Suprapubic skin (tissue), 4 donors: ENCODE measurements around the gene RBM41. TPM values are rescaled to one million over a fixed set of nuclear protein-coding genes. Genes with fewer than 3 reads are reported as not detected.
A peak's percentile ranks its signal among the peaks of the same experiment; 100 is the strongest.

ENCODE experiments used
- DNase-seq, 2 donors: peaks; one replicate each; pipeline ENCODE4 v3.0.0-alpha.2; 2019; ENCODE audit warnings: low spot score in 2 of 2
- H3K27ac ChIP-seq: fragments of 200-600 bp; sonication (generic); one replicate; pipeline ENCODE4 v1.5.1; 2019
- H3K27me3 ChIP-seq: fragments of 200-600 bp; sonication (generic); one replicate; pipeline ENCODE4 v1.5.1; 2019
- H3K36me3 ChIP-seq: fragments of 200-600 bp; sonication (generic); one replicate; pipeline ENCODE4 v1.5.1; 2019
- H3K4me1 ChIP-seq: fragments of 200-600 bp; sonication (generic); one replicate; pipeline ENCODE4 v1.5.1; 2019
- H3K4me3 ChIP-seq: fragments of 200-600 bp; sonication (generic); one replicate; pipeline ENCODE4 v1.5.1; 2019; ENCODE audit warnings: mild to moderate bottlenecking
- H3K9me3 ChIP-seq: fragments of 200-600 bp; sonication (generic); one replicate; pipeline ENCODE4 v1.5.1; 2019
- CTCF ChIP-seq, 2 donors: fragments of 200-600 bp in 1 of 2; fragments of 450-650 bp in 1 of 2; sonication (generic) in 1 of 2; IDR thresholded peaks; one replicate each; pipeline ENCODE4 v1.5.1; 2016 to 2019; ENCODE audit warnings: antibody characterized with exemption in 2 of 2, mild to moderate bottlenecking in 1 of 2, moderate library complexity in 1 of 2
- EP300 ChIP-seq: sonication (generic); formaldehyde crosslinking; IDR thresholded peaks from one replicate; pipeline ENCODE4 v1.6.1; 2017; ENCODE audit warnings: antibody characterized with exemption
- POLR2A ChIP-seq, 2 donors: fragments of 450-650 bp; IDR thresholded peaks; one replicate each; pipeline ENCODE4 v1.6.1; 2017; ENCODE audit warnings: antibody characterized with exemption in 2 of 2, mild to moderate bottlenecking in 2 of 2, moderate library complexity in 2 of 2
- POLR2AphosphoS5 ChIP-seq, 3 donors: sonication (generic); formaldehyde crosslinking; IDR thresholded peaks; one replicate each; pipeline ENCODE4 v1.6.1; 2017; ENCODE audit warnings: antibody characterized with exemption in 3 of 3
- WGBS: methylation state at CpG from one replicate; pipeline ENCODE4 v1.1.5; 2018; 5-methylcytosine and 5-hydroxymethylcytosine counted together
- total RNA-seq, 4 donors: library from RNA; depleted of rRNA; stranded (reverse); fragments of >200 nt; gene quantifications; one replicate each; pipeline ENCODE4 v1.1.0, GENCODE V29; 2016

The RBM41 gene
- total RNA-seq, 4 donors from 2014 or later, result 11.7 to 29.7 (median 18.9) TPM

GRCh38 chrX:107146670-107147069 lies 28.0 kb upstream of the RBM41 start:
- Histone ChIP-seq H3K27ac (no peak overlapping the region), H3K4me3 (no peak overlapping the region), H3K4me1 (no peaks in the 10 kb centered on the region), H3K27me3 (no peaks in the 10 kb centered on the region), H3K36me3 (no peaks in the 10 kb centered on the region), H3K9me3 (no peaks in the 10 kb centered on the region)
- no peak for DNase-seq
- TF ChIP-seq EP300 (no peak), CTCF (IDR thresholded peaks at IDR 0.05) (no peak), POLR2A (IDR thresholded peaks at IDR 0.05) (no peak), POLR2AphosphoS5 (IDR thresholded peaks at IDR 0.05) (no peak)

- Histone ChIP-seq H3K27me3 (no peaks in the 10 kb centered on the region), H3K4me1 (peaks cover 2% of the 10 kb centered on the region), H3K27ac (no peak overlapping the region), H3K4me3 (no peak overlapping the region), H3K9me3 (no peaks in the 10 kb centered on the region), H3K36me3 (no peaks in the 10 kb centered on the region)
- WGBS, result 66% methylated on average over 1 of the region's 1 CpG
- DNase-seq, result no peak
- no peak for TF ChIP-seq EP300
- TF ChIP-seq POLR2AphosphoS5 (IDR thresholded peaks at IDR 0.05), result no peak
- no peak for TF ChIP-seq CTCF (IDR thresholded peaks at IDR 0.05)
- no peak for TF ChIP-seq POLR2A (IDR thresholded peaks at IDR 0.05)
Observed at GRCh38 chrX:107135965-107136307, 17.3 kb upstream of the RBM41 start.

- WGBS, result 39% methylated on average over 5 of the region's 5 CpGs
Observed at GRCh38 chrX:107135049-107135964, 16.7 kb upstream of the RBM41 start.

GRCh38 chrX:107123750-107124149 lies 5.1 kb upstream of the RBM41 start:
- Histone ChIP-seq H3K27ac (no peak overlapping the region), H3K27me3 (no peaks in the 10 kb centered on the region), H3K36me3 (no peaks in the 10 kb centered on the region), H3K4me1 (no peaks in the 10 kb centered on the region), H3K4me3 (no peak overlapping the region), H3K9me3 (no peaks in the 10 kb centered on the region)
- no peak for TF ChIP-seq POLR2AphosphoS5 (IDR thresholded peaks at IDR 0.05)
- no peak for TF ChIP-seq EP300
- no peak for TF ChIP-seq CTCF (IDR thresholded peaks at IDR 0.05)
- TF ChIP-seq POLR2A (IDR thresholded peaks at IDR 0.05), result no peak
- no peak for DNase-seq

More at GRCh38 chrX:107135049-107135964, 16.7 kb upstream of the RBM41 start:
- Histone ChIP-seq H3K4me3 (no peak overlapping the region), H3K4me1 (peaks cover 2% of the 10 kb centered on the region), H3K9me3 (no peaks in the 10 kb centered on the region), H3K27ac (no peak overlapping the region), H3K27me3 (no peaks in the 10 kb centered on the region), H3K36me3 (no peaks in the 10 kb centered on the region)
- no peak for DNase-seq
- TF ChIP-seq CTCF (IDR thresholded peaks at IDR 0.05), result no peak
- no peak for TF ChIP-seq EP300
- no peak for TF ChIP-seq POLR2AphosphoS5 (IDR thresholded peaks at IDR 0.05)
- no peak for TF ChIP-seq POLR2A (IDR thresholded peaks at IDR 0.05)

- Histone ChIP-seq H3K36me3 (peaks cover 8% of the 10 kb centered on the region), H3K9me3 (no peaks in the 10 kb centered on the region), H3K27ac (no peak overlapping the region), H3K4me3 (peak overlapping the region; percentile 65), H3K4me1 (peaks cover 5% of the 10 kb centered on the region), H3K27me3 (no peaks in the 10 kb centered on the region)
- no peak for TF ChIP-seq EP300
- TF ChIP-seq POLR2A (IDR thresholded peaks at IDR 0.05), result no peak
- TF ChIP-seq CTCF (IDR thresholded peaks at IDR 0.05), result no peak
- TF ChIP-seq POLR2AphosphoS5 (IDR thresholded peaks at IDR 0.05), result no peak
- no peak for DNase-seq
- 83% methylated on average over 1 of the region's 1 CpG for WGBS
Observed at GRCh38 chrX:107119283-107119682, 661 bp upstream of the RBM41 start.
